Stimulated activated CD4-positive, alpha-beta T cell treated with anti-CD3 and anti-CD28 coated beads, Interleukin-1b, Interleukin-23, amount 100 ng/mL, for 24 hours (primary cell): Measurements from ENCODE around the gene SPRED3.
A peak's percentile ranks its signal among the peaks of the same experiment; 100 is the strongest.

Source experiments
- DNase-seq, 4 experiments: peaks; one replicate each; pipeline ENCODE4 v3.0.0-alpha.2; 2020; ENCODE audit warnings: low read depth in 4 of 4, low spot score in 1 of 4

Gene SPRED3

DNA sequence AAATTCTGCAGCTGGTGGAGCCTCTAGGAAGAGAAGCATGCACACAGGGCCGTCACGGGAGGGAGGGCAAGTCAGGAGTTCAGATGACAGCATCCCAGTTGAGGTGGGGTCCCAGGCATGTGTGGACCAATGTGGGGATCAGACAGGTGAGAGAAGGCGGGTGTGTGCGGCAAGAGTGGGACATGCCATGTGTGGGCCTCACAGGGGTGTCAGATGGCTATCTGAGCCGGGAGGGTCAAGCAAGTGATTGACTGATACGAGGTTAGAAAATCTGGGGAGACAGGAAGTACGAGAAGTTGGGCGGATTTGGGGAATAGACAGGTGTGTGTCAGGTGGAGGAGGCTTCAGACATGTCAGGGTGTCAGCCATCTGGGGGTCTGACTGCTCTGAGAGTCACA lies 28.6 kb downstream of the SPRED3 start:
- no peak for DNase-seq

DNA sequence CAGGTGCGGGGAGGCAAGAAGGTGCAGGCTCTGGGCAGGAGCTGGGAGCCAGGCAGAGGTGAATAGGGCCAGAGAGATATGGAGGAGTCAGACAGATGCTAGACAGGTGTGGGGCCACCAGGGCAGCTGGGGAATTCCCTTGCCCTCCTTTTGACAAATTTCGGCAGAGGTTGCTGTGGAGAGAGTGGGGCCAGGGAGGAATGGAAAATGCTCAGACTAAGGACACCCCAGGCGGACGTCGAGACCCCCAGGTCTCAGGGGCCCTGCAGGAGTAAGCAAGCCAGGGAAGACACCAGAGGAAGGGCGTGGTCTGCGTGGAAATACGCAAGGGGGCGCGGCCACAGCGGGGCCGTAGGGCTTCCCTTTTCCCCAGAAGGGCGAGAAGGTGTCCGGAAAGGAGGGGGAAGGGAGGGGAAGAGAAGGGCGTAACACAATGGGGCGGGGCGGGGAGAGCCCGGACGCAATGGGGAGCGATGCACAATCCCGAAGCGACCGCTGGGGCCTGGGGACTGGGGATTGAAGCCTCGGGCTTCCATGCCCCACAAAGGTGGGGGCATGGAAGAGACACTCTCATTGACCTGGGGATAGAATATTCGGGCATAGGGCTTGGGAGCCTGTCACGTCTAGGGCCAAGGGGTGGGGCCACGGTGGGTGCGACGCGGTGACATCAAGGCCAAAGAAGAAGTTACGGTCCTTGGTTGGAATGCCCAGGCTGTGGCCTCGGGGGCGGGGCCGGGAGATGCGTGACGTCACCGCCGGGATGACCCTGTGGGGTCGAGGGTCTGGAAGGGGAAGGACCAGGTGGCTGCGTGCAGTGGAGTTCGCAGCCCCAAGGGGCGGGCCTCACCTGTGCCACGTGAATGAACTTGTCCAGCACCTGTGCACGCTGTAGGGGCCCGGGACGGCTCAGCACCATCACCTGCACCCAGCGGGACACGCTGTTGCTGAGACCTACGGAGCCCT lies 29.3 kb downstream of the SPRED3 start:
- DNase-seq = peak in 3 of 4 experiments; percentile 41 to 66 (median 47)

DNA sequence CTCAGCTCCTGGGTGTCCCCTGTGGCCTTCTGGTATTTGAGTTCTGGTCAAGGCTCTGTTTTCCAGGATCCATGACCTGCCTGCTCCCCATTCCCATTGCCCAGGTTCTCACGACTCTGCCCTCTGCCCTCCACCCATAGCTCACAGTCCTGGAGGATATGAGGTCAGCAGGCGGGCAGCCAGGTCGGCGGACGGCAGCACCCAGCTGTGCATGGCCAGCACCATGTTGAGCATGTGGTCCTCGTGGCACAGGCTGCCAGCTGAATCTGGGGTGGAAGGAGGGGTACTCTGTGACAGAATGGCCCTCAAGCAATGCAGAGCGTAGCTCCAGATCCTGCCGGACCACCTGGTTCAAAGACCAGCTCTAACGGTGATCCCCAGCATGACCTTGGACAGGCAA lies 32.4 kb downstream of the SPRED3 start:
- DNase-seq = no peak

DNA sequence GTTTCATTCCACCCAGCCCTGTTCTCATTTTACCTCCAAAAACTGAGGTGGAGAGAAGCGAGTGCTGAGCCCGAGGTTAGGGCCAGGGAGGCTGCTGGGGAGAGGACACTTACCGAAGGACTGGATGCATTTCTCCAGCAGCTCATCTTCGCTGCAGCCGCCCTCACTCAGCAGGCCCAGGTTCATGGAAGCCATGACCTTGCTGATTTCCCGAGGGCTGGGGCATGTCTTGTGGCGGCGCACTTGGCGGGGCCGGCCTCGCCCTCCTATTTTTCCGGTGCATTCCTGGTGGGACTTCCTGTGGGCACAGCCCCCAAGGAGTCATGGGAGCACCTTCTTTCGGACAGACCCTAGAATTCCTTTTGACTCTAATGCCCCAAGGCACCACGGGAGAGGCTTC lies 33.4 kb downstream of the SPRED3 start:
- no peak for DNase-seq

DNA sequence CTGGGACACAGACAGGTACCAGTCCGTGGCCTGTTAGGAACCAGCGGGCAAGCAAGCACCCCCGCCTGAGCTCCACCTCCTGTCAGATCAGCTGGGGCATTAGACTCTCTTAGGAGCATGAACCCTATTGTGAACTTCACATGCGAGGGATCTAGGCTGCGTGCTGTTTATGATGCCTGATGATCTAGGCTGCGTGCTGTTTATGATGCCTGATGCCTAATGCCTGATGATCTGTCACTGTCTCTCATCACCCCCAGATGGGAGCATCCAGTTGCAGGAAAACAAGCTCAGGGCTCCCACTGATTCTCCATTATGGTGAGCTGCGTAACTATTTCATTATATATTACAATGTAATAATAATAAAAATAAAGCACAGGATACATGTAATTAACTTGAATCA lies 33.9 kb downstream of the SPRED3 start:
- DNase-seq = no peak

DNA sequence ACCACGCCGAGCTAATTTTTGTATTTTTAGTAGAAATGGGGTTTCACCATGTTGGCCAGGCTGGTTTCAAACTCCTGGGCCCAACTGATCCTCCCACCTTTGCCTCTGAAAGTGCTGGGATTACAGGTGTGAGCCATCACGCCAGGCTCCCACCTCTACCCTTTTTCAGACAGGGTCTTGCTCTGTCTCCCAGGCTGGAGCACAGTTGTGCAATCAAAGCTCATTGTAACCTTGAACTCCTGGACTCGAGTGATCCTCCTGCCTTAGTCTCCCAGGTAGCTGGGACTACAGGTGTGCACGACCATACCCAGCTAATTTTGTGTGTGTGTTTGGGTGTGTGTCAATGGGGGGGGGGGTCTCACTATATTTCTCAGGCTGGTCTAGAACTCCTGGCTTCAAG lies 35.8 kb downstream of the SPRED3 start:
- DNase-seq = no peak

DNA sequence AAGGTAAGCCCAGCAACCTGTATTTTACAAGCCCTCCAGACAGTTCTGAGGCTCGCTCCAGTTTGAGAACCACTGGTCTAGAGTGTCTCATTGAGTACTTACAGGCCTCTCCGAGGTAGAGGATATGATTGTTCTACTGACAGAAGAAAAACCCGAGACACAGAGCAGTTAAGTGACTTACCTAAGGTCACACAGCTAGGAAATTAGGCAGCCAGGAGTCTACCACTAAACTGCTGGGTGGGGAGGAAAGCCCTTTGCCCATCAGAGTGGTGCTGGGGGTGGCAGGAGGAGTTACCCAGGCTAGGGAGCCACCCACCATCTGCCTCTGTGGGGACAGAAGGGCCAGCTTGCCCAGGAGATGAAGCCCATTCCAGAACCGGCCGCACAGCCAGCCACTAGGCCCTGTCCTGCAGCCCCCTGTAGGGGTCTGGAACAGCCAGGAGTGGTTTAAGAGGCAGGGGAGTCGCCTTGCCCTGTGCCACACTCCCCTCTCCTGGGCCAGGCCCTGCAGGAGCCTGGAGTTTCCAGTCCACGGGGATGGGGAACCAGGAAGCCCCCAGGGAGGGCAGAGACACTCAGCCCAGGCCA lies 36.8 kb downstream of the SPRED3 start:
- DNase-seq = no peak

DNA sequence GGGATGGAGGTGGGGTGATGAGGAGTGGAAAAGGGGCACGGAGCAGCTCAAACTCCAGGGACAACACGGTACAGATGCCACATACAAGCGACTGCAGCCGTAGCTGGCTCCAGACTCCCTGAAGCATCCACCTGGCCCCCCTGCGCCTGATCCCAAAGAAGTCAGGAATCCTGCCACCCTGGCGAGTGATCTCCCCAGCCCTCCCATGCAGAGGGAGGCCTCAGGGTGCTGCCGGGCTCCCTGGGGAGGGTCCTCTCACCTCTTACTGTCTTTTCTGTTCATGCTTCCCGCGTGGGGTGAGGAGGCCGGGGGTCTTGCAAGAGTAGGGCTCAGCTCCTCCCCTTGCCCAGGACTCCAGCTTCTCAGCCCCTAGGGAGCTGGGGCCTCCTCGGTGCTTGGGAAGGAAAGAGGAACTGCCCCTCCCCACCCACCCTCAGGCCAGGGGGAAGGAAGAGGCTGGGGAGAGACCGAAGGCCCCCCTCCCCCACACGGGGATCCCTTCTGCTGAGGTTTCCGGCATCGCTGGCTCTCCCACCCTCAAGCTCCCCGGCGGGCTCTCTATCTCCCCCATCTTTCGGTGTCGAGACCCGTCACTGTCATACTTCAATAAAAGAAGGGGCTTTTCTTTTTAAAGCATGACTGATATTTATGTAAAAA lies 37.4 kb downstream of the SPRED3 start, which contains the start of gene RASGRP4:
TSS of gene RASGRP4 (minus strand) at position 410 of the 657 bp plus-strand sequence. CDS start at position 282, 128 bp downstream.
- DNase-seq = peak in 2 of 4 experiments; percentile 36 to 51

DNA sequence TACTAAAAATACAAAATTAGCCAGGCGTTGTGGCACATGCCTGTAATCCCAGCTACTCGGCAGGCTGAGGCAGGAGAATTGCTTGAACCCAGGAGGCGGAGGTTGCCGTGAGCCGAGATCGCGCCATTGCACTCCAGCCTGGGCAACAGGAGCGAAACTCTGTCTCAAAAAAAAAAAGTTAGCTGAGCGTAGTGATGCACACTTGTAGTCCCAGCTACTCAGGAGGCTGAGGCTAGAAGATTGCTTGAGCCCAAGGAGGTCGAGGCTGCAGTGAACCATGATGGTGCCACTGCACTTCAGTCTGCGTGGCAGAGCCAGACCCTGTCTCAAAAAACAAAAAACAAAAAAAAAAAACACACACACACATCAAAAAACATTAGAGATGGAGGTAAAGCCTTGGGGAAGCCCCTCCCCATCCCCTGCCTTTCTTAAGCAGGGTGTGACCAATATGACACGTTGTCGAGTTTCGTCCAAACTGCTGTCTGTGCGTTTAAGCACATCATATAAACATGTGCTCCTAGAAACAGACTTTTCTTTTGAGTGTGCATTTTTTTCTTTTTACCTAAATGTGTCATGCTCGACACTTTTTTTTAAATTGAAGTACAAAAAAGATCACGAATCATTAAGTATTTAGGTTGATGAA lies 38.7 kb downstream of the SPRED3 start:
- DNase-seq = peak in 2 of 4 experiments; percentile 39 to 57

DNA sequence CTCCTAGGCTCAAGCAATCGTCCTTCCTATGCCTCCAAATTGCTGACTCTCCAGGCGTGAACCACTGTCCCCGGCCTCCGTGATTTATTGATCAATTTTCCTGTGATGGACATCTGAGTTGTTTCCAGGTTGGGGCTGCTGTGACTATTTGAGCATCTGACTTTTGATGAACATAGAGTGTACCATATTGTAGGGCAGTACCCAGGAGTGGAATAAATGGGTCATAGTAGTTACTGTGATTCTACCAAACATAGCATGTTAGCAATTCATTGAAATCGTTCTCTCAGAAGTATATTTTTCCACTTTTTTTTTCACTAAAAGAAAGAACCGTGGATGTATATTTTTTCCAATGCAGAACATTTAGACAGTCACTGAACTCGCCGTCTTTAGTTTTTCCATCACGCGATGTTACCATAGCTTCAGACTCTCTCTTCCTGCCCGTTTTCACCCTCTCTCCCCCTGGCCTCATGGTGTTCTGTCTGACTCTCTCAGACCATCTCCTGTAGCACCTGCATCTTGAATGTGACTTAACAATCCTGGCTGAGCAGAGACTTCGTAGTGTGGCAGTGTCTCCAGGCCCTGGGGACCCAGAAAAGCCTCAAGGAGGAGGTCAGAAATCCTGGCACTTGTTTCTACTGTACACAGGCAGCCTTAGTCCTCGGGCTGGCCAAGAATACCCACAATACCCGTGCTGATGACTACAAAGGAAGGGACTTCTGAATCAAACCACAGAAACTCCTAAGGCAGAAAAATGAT lies 40.7 kb downstream of the SPRED3 start:
- peak in 1 of 4 experiments; percentile 41 for DNase-seq

DNA sequence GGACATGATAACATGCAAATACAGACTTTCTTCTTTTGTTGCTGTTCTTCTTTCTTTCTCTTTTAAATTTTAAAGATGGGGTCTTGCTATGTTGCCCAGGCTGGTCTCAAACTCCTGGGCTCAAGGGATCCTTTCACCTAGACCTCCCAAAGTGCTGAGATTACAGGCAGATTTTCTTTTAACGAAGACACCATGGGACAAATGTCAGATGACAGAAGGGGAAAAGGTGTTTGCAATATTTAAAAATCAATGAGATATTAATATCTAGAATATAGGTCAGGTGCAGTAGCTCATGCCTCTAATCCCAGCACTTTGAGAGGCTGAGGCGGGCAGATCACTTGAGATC lies 41.3 kb downstream of the SPRED3 start:
- no peak for DNase-seq

DNA sequence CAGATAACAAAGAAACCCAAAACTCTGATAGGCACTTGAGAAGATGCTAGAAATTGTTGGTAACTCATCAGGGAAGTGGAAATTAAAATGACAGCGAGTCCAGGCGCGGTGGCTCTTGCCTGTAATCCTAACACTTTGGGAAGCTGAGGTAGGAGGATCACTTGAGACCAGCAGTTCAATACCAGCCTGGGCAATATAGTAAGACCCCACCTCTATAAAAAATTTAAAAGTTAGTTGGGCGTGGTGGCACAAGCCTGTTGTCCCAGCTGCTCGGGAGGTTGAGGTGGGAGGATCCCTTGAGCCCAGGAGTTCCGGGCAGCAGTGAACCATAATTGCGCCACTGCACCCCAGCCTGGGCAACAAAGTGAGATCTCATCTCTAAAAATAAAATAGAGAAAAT lies 42.4 kb downstream of the SPRED3 start:
- DNase-seq = no peak

DNA sequence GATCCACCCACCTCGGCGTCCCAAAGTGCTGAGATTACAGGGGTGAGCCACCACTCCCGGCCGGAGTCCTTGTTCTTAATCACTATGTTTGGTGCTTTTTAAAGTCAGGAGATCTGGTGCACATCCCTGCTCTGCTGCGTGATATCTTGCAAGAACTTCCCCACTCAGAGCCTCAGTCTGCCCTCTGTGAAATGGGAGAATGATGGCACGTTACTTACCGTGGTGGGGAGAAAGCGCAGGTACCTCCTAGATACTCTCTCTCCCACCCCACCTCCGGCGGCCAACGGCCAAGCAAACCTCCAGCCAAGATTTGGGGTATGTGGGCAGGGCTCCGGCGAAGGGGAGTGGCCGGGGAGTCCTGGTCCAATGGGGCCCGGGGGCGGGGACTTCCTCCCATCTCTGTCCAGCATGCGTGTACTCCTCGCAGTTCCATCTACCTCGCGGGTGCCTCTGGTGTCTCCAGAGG lies 44.8 kb downstream of the SPRED3 start, which contains the start of gene RYR1:
TSS of gene RYR1 (plus strand) at position 424 of the 466 bp plus-strand sequence. CDS start 139 bp downstream, outside the sequence.
- DNase-seq = peak in 2 of 4 experiments; percentile 37 to 60

DNA sequence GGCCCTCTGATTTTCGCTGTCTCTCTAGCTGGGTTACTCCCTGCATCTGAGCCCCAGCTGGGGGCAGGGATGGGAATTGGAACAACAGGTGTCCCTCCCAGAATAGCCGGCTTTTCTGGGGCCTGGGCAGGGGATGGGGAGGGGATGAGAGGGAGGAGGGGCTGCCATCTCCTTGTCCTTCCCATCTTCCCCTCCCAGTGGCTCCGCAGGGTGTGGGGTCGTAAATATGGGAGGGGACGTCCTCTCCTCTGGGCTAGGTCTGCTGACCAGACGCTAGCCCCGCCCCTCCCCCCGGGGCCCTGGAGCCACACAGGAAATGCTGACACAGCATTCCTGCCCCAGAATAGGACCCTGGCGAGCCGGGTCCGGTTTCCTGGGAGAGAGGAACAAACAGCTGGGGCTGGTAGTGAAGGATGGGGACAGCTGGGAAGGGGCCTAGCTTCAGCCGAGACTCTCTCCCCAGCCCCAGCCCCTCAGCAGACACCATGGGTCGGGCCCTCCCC lies 46.1 kb downstream of the SPRED3 start:
- no peak for DNase-seq

DNA sequence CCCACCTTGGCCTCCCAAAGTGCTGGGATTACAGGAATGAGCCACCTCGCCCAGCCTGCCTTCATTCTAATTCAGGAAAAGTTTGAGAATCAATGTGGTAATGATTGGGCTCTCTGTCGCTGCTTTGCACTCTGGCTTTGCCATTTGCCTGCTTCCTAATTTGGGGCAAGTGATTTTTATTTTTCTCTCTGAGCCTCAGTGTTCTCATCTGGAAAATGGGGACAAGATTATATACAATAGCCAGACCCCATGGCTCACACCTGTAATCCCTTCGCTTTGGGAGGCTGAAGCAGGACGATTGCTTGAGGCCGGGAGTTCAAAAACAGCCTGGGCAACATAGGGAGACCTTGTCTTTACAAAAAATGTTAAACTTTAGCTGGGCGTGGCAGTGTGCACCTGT lies 48.8 kb downstream of the SPRED3 start:
- no peak for DNase-seq

DNA sequence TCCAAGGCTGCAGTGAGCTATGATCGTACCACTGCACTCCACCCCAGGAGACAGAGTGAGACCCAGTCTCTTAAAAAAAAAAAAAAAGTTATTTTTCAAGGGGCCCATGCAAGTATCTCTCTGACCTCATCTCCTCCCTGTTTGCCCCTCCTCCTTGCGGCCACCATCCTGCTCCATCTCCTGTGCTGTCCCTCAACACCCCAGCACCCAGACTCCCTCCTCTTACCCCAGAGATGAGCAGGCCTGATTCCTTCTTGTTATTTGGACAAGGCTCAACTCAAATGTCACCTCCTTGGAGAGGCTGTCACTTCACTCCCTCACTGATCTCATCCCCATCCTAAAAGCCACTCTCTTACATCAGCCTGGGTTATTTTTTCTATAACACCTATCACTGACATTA lies 49.4 kb downstream of the SPRED3 start:
- DNase-seq = no peak

DNA sequence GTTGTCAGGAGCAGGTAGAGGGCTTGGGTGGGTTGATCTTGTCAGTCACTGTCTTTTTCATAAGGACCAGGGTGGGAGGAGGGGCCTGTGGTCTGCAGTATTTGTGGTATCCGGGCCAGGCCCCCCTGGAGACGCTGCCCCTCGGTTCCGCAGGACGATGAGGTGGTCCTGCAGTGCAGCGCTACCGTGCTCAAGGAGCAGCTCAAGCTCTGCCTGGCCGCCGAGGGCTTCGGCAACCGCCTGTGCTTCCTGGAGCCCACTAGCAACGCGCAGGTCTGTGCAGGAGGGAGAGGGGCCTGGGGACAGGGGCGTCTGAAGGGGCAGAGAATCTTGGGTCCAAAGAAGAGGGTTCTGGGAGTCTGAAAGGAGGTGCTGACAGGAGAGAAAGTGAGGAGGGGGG lies 52.1 kb downstream of the SPRED3 start:
- DNase-seq = no peak

DNA sequence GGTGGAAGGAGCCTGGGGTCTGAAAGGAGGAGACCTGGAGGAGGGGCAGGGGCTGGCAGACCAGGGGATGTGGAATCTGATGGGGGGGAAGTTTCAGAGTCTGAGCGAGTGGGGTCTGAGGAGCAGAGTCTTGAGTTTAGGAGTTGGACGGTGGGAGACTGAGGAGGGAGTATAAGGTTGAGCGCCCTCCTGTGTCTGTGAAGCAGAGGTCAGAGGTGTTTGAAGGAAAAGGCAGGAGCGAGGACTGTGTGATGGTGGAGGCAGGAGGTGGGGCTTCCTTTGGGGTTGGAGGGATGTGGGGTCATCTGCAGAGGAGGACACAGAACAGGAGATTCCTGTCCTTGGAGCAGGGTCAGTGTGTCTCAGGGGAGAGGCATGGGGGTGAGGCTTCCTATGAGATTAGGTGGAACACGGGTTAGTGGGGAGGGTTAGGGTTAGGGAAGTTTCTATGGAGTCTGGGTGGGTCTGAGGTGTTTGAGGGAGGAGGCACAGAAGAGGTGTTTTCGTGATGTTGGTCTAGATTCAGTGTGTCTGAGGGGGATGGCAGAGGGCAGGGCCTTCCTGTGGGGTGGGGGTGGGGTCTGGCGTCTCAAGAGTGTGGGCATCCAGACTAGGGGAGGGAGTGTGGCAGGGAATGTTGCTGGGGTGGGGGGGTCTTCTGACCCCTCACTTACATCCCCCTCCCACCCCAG lies 53.3 kb downstream of the SPRED3 start:
- no peak for DNase-seq

DNA sequence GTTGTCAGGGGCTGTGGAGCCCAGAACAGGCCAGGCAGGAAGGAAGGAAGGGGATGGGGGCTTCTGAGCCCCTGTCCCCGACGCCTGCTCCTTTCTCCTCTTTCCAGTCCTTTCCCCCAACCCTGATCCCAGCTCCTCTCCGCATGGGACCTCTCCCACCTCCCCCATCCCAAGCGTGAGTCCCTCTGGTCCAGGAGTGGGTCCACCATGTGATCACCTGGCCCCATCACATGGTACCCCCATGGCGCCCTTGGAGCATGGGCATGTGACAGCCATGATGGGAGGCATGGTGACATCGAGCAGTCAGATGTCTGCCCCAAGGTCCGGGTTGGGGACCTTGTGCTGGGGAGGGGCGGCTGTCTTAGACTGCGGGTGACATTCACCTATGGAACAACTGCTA lies 54.2 kb downstream of the SPRED3 start:
- no peak for DNase-seq
